Activated naive CD4-positive, alpha-beta T cell treated with anti-CD3 and anti-CD28 coated beads, Interleukin-2, amount 10 ng/mL, durations not matched to agents 7 days and 5 days (primary cell): ENCODE data around the gene LMTK2.
A peak's percentile ranks its signal among the peaks of the same experiment; 100 is the strongest.

Experiments
- CTCF ChIA-PET: fragments of 350-600 bp; sonication (Branson Sonifier 250); formaldehyde crosslinking; loops from one replicate; lab custom pipeline; 2021; ENCODE audit warnings: antibody characterized with exemption; lab: Charles Lee
- DNase-seq: peaks from one replicate; pipeline ENCODE4 v3.0.0-alpha.2; 2020
- H3K27ac Mint-ChIP-seq: one replicate; pipeline ENCODE4 v1.8.0; 2021; ENCODE audit warnings: mild to moderate bottlenecking, moderate library complexity, mixed read lengths
- H3K27me3 Mint-ChIP-seq: one replicate; pipeline ENCODE4 v1.8.0; 2021; ENCODE audit warnings: mild to moderate bottlenecking, mixed read lengths
- H3K36me3 Mint-ChIP-seq: one replicate; pipeline ENCODE4 v1.8.0; 2021; ENCODE audit warnings: mixed read lengths
- H3K4me1 Mint-ChIP-seq: one replicate; pipeline ENCODE4 v1.8.0; 2021; ENCODE audit warnings: mixed read lengths
- H3K4me3 Mint-ChIP-seq: one replicate; pipeline ENCODE4 v1.8.0; 2021; ENCODE audit warnings: mild to moderate bottlenecking, moderate library complexity, mixed read lengths
- H3K9me3 Mint-ChIP-seq: one replicate; pipeline ENCODE4 v1.8.0; 2021; ENCODE audit warnings: mixed read lengths

LMTK2 gene

DNA sequence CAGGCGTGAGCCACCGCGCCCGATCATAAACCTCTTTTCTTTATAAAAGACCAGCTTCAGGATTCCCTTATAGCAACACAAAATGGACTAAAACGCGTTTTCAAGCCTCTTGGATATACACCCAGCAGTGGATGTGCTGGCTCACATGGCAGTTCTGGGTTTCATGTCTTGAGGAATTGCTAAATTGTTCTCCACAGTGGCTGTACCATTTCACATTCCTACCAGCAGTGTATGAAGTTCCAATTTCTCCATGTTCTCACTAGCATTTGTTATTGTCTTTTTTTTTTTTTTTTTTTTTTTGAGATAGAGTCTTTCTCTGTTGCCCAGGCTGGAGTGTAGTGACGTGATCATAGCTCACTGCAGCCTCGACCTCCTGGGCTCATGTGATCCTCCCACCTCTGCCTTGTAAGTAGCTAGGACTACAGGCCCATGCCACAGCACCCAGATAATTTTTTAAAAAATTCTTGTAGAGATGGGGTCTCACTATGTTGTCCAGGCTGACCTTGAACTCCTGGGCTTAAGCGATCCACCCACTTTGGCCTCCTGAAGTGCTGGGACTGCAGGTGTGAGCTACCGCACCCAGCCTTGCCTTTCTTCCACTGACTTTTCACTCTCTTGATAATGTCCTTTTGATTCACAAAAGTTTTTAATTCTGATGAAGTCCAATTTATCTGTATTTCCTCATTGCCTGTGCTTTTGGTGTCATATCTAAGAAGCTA lies 127.9 kb downstream of the LMTK2 start:
- no peaks in the 10 kb centered on the region for H3K9me3 Mint-ChIP-seq
- no peaks in the 10 kb centered on the region for H3K4me1 Mint-ChIP-seq
- H3K4me3 Mint-ChIP-seq: no peak overlapping the region
- H3K36me3 Mint-ChIP-seq: peaks cover 29% of the 10 kb centered on the region
- CTCF ChIA-PET: interaction anchor here (1.3 kb wide), 1 partner anchor 16 kb away, joined by 3 read pairs; no protein-coding TSS in a partner anchor
- H3K27ac Mint-ChIP-seq: no peak overlapping the region
- no peaks in the 10 kb centered on the region for H3K27me3 Mint-ChIP-seq
- no peak for DNase-seq

DNA sequence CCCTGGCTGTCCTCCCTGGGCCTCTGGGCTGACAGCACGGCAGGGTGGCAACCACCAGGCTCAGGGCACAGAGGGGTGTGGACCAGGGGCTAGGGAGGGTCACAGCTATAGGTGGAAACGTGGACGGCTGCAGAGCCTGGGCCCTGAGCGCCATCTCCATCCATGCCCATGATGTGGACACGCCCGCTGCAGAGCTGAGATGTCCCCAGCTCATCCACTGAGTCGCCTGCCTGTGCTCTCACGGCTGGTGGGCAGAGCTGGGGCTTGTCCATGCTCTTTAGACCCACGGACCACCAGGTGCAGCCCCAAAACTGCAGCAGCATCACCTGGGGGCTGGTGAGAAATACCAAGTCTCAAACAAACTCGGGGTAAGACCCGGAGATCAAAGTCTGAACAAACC lies 129.2 kb downstream of the LMTK2 start:
- H3K4me1 Mint-ChIP-seq: no peaks in the 10 kb centered on the region
- H3K4me3 Mint-ChIP-seq: no peak overlapping the region
- H3K36me3 Mint-ChIP-seq: peaks cover 28% of the 10 kb centered on the region
- H3K9me3 Mint-ChIP-seq: no peaks in the 10 kb centered on the region
- CTCF ChIA-PET: interaction anchor here (1.3 kb wide), 1 partner anchor 15 kb away, joined by 3 read pairs; no protein-coding TSS in a partner anchor
- DNase-seq: no peak
- no peak overlapping the region for H3K27ac Mint-ChIP-seq
- no peaks in the 10 kb centered on the region for H3K27me3 Mint-ChIP-seq

DNA sequence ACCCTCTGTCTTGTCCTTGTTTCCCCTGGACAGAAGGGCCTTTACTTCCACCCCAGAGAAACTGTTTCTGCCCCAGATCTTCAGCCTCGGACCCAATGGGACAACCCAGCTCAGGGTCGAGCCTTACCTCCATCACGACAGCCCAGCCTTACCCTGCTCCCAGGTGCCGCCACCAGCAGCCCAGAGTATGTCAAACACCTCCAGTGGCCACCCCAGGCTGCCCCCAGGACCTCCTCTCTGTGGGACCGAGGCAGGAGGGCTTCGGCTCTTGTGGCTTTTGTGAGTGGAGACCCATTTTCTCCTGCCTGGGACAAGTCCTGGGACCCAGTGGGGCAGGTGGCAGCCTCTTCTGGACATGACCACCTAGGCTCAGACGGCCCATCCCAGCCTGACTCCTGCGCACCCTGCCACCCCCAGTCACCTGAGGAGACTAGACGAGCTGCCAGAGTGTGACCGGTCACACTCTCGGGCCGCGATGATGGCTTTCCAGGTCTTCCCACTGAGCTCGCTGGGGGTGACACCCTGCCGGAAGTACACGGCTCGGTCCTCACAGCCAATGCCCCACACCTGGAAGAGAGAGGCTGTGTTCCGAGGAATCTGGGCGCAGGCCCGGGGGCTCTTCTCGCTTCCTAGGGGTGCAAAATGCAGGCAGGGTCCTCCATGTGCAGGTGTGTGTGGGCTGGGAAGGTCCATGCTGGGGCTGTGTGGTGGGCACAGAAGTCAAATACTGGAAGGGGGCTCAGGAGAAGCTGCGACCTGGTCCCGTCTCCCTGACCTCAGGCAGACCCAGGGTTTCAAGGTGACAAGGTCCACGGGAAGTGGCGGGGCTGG lies 129.9 kb downstream of the LMTK2 start:
- Mint-ChIP-seq H3K4me3 (no peak overlapping the region), H3K27me3 (no peaks in the 10 kb centered on the region)

DNA sequence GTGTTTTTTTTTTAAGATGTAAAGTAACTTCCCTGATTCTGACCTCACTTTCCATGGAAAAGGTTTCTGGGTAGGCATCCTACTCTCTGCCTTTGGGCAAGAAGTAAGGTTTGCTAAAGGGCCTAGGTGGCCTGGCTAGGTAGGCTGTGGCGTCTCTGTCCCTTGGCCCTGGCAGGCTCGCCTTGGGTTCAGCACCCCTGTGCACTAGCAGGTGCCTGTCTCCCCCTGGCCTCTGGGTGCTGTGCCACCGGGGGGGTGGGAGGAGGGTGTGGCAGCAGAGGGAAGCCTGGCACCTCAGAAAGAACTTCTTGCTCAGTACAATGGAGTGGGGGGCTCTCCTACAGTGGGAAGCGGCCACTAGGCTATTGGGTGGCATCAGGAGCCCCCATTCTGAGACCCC lies 131.4 kb downstream of the LMTK2 start:
- Mint-ChIP-seq H3K27ac (no peak overlapping the region), H3K36me3 (peaks cover 38% of the 10 kb centered on the region), H3K4me1 (no peaks in the 10 kb centered on the region), H3K4me3 (no peak overlapping the region), H3K9me3 (no peaks in the 10 kb centered on the region), H3K27me3 (no peaks in the 10 kb centered on the region)
- CTCF ChIA-PET: no interaction called here
- no peak for DNase-seq

More for the DNA sequence above, 129.9 kb downstream of the LMTK2 start:
- Mint-ChIP-seq H3K27ac (no peak overlapping the region), H3K36me3 (peaks cover 35% of the 10 kb centered on the region), H3K4me1 (no peaks in the 10 kb centered on the region), H3K9me3 (no peaks in the 10 kb centered on the region)
- no peak for DNase-seq
- CTCF ChIA-PET: no interaction called here

DNA sequence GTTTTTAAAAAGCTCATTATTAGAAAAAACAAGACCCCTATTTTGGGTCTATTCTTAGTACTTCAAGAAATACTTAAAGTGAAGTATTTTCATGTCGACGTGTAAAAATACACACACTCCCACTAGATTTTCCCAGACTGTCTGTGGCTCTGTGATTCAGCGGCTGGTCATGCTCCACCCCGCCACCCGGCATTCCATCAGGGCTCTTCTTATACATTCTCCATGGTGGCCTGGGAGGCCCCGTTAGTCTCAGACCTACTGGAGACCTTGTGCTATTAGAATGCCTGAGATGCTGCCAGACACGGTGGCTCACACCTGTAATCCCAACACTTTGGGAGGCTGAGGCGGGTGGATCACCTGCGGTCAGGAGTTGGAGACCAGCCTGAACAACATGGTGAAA lies 132.3 kb downstream of the LMTK2 start:
- Mint-ChIP-seq H3K4me1 (no peaks in the 10 kb centered on the region), H3K27me3 (no peaks in the 10 kb centered on the region), H3K4me3 (no peak overlapping the region), H3K36me3 (peaks cover 39% of the 10 kb centered on the region), H3K27ac (no peak overlapping the region), H3K9me3 (no peaks in the 10 kb centered on the region)
- CTCF ChIA-PET: no interaction called here
- no peak for DNase-seq

DNA sequence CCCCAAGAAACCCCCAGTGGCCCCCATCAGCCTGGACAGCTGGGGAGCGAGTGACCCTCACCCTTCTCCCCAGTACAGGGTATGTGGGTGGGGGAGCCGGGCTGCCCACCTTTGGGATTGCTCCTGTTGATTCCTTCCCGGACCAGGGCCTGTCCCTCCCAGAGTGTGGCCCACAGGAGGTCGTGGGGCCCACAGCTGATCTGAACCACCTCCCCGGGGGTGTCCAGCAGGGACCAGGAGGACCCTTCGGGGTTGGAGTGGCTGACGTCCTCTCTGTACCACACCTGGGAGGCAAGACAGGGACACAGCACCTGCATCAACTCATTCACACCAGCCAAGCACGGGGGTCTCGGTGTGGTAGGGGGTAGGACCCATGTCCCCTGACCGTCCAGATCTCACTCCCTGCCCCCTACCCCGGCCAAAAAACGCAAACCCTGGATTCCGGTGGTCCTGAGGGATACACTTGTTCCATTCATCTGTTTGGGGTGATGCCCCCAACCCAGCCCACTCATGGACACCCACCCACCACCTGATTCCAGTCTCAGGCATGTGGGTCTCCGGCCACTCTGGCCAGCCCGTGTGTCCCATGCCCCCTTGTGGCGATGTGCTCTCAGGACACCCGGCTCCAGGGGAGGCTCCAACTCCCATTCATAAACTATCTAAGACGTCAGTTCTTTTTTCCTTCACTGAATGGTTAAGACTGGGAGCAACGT lies 134.5 kb downstream of the LMTK2 start:
- Mint-ChIP-seq H3K4me3 (no peak overlapping the region), H3K9me3 (no peaks in the 10 kb centered on the region), H3K27me3 (no peaks in the 10 kb centered on the region), H3K27ac (peak overlapping the region; percentile 33), H3K4me1 (peaks cover 3% of the 10 kb centered on the region), H3K36me3 (peaks cover 53% of the 10 kb centered on the region)
- DNase-seq: peak; percentile 43
- CTCF ChIA-PET: interaction anchor here (0.7 kb wide), 1 partner anchor 135 kb away, joined by 3 read pairs; no protein-coding TSS in a partner anchor

DNA sequence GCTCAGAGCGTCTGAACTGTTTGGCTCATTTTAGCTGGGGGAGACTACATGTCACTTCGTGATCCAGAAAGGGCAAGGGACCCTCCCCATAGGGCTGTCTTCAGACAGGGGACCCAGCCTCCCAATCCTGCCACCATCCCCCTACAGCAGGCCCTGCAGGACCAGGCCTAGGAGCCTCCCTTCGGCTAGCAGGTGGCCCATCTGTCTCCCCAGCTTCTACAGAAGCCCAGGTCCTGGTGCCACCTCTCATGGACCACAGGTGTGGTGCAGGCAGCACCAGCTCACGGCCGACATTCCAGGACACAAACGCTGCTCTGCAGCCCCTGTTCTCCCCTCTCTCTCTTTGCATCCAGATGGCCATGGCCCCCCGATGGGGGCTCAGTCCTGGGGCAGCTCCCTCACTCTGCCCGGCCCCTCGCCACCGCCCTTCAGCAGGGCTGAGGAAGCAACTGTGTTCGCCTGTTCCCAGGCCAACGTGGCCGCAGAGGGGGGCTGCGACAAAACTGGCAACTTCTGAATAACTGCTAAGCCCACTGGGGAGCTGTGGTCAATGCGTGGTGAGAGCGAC lies 135.1 kb downstream of the LMTK2 start:
- Mint-ChIP-seq H3K36me3 (peaks cover 53% of the 10 kb centered on the region), H3K27ac (no peak overlapping the region), H3K4me1 (peaks cover 3% of the 10 kb centered on the region), H3K4me3 (no peak overlapping the region), H3K9me3 (no peaks in the 10 kb centered on the region), H3K27me3 (no peaks in the 10 kb centered on the region)
- CTCF ChIA-PET: interaction anchor here (0.7 kb wide), 1 partner anchor 136 kb away, joined by 3 read pairs; no protein-coding TSS in a partner anchor
- no peak for DNase-seq

DNA sequence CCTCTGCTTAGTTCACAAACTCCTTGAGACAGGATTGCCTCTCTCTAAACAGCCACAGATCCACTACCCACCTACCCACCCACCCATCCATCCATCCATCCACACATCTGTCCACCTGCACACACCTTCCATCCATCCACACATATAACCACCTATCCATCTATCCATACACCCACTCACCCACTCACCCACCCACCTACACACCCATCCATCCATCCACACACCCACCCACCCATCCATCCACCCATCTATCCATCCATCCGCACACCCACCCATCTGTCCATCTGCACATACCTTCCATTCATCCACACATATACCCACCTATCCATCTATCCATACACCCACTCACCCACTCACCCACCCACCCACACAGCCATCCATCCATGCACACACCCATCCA lies 135.7 kb downstream of the LMTK2 start:
- Mint-ChIP-seq H3K27me3 (no peaks in the 10 kb centered on the region), H3K4me3 (no peak overlapping the region), H3K9me3 (no peaks in the 10 kb centered on the region), H3K36me3 (peaks cover 51% of the 10 kb centered on the region), H3K27ac (no peak overlapping the region), H3K4me1 (peaks cover 6% of the 10 kb centered on the region)
- no peak for DNase-seq
- CTCF ChIA-PET: no interaction called here

DNA sequence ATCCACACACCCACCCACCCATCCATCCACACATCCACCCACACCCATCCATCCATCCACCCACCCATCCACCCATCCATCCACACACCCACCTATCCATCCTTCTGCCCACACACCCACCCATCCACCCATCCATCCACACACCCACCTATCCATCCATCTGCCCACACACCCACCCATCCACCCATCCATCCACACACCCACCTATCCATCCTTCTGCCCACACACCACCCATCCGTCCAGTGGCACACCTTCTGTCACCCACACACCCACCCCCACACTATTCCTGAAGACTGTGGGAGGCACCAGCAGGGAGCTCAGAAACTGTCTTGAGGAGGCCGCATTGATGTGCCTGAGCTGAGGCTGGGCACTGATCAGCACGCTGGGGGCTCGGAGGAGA lies 136.3 kb downstream of the LMTK2 start:
- Mint-ChIP-seq H3K4me3 (no peak overlapping the region), H3K36me3 (peaks cover 50% of the 10 kb centered on the region), H3K4me1 (peaks cover 12% of the 10 kb centered on the region), H3K27me3 (no peaks in the 10 kb centered on the region), H3K27ac (no peak overlapping the region), H3K9me3 (no peaks in the 10 kb centered on the region)
- CTCF ChIA-PET: no interaction called here
- no peak for DNase-seq

DNA sequence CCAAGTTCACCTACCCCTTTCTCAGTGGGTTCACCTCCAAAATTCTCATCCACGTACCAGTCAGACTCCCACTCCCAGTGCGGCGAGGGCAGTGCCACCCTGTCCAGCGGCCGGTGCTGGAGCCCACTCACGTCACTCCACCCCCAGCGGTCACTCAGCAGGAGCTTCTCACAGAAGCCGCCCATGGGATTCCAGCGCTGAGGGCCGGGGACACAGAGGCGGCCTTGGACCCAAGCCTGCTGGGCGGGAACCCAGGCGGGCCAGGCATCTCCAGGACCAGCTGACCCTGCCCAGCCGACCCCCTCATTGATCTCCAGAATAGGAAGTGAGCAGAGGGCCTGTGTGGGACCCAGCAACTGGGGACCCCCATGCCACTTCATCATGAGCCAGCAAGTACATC lies 138.2 kb downstream of the LMTK2 start:
- Mint-ChIP-seq H3K27ac (no peak overlapping the region), H3K4me3 (no peak overlapping the region), H3K27me3 (no peaks in the 10 kb centered on the region), H3K4me1 (peaks cover 31% of the 10 kb centered on the region), H3K36me3 (peaks cover 45% of the 10 kb centered on the region), H3K9me3 (no peaks in the 10 kb centered on the region)
- DNase-seq: no peak
- CTCF ChIA-PET: no interaction called here

DNA sequence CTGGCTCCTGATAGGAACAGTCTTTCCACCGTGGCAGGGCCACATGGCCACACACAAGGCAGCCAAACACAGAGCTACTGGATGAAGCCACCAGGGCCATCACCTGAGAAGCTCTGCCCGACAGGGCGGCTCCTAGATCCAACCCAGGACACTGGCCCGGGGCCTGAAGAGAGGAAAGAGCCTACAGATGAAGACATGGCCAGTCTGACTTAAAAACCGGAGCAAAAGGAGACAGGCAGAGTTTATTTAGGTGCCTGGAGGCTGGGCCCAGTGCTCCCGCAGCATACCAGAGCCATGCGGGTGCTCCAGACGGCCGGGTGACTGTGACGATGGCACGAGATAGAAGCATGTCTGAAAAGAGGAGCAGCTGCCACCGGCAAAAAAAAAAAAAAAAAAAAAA lies 141.5 kb downstream of the LMTK2 start:
- Mint-ChIP-seq H3K9me3 (no peaks in the 10 kb centered on the region), H3K36me3 (peaks cover 45% of the 10 kb centered on the region), H3K27me3 (no peaks in the 10 kb centered on the region), H3K27ac (peak overlapping the region; percentile 75), H3K4me3 (peak overlapping the region; percentile 23), H3K4me1 (peaks cover 52% of the 10 kb centered on the region)
- no peak for DNase-seq
- CTCF ChIA-PET: no interaction called here

DNA sequence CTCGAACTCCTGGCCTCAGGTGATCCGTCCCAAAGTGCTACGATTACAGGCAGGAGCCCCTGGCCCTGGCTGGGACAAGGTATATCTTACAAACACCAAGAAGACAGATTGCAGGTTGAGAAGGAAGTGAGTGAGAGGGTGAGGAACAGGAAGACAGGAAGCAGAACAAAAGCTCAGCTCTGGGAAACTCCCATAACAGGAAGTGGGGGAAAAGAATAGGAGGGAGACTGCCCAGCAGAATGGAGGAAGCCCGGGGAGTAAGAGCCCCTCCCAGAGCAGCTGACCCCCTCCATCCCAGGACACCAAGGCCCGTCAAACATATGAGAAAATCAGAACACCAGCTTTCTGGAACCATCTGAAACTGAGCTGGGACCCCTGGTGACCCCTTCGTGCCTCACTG lies 142.4 kb downstream of the LMTK2 start:
- peaks cover 46% of the 10 kb centered on the region for H3K36me3 Mint-ChIP-seq
- H3K27me3 Mint-ChIP-seq: no peaks in the 10 kb centered on the region
- DNase-seq: no peak
- peaks cover 57% of the 10 kb centered on the region for H3K4me1 Mint-ChIP-seq
- peak overlapping the region; percentile 94 for H3K4me3 Mint-ChIP-seq
- H3K27ac Mint-ChIP-seq: peak overlapping the region; percentile 100
- CTCF ChIA-PET: interaction anchor here (0.6 to 1.0 kb wide), 2 partner anchors 18 to 228 kb away, joined by 3 read pairs; no protein-coding TSS in a partner anchor
- no peaks in the 10 kb centered on the region for H3K9me3 Mint-ChIP-seq

DNA sequence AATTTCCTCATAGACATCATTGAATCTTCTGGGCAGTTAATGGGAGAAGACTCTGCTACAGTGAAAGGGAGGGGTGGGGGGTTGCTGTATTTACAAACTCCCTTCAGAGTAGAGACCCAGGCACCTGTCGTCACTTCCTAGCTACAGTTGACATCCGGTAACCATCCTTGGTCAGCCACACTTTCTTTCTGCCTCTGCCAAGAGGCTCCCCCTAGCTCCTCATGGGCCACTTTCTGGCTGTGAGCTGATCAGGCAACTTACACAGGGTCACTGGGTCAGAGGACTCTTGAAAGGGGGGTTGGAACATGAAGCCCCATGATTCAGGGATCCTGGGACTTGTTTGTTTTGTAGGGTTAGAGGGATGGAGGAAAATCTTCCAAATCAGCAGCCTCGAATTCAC lies 144.1 kb downstream of the LMTK2 start:
- DNase-seq: peak; percentile 78
- no peaks in the 10 kb centered on the region for H3K9me3 Mint-ChIP-seq
- peaks cover 67% of the 10 kb centered on the region for H3K4me1 Mint-ChIP-seq
- H3K36me3 Mint-ChIP-seq: peaks cover 40% of the 10 kb centered on the region
- peak overlapping the region; percentile 100 for H3K27ac Mint-ChIP-seq
- peak overlapping the region; percentile 94 for H3K4me3 Mint-ChIP-seq
- H3K27me3 Mint-ChIP-seq: no peaks in the 10 kb centered on the region
- CTCF ChIA-PET: interaction anchor here (0.7 to 1.8 kb wide), 6 partner anchors 16 to 280 kb away, joined by 3 to 9 read pairs (median 3); no protein-coding TSS in a partner anchor

DNA sequence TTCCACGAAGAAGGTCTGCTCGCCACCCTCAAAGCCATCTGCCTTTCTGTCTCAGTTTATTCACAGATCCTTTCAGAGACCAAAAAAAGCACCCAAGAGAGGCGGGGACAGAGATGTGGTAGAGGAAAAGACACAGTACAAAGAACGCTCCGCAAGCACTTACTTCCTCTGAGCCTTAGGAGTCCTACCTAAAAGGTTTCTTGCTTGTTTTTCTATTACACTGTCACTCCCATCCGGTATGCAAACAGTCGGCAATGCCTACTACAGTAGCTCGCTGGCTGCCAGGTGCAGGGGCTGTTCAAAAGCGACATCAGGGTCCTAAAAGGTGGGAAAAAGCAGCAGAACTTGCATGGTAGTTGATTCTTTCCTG lies 144.6 kb downstream of the LMTK2 start:
- Mint-ChIP-seq H3K27me3 (no peaks in the 10 kb centered on the region), H3K36me3 (peaks cover 42% of the 10 kb centered on the region), H3K9me3 (no peaks in the 10 kb centered on the region), H3K4me3 (peak overlapping the region; percentile 94), H3K27ac (peak overlapping the region; percentile 100), H3K4me1 (peaks cover 69% of the 10 kb centered on the region)
- CTCF ChIA-PET: interaction anchor here (0.6 to 1.8 kb wide), 6 partner anchors 19 to 230 kb away, joined by 3 to 9 read pairs (median 3); no protein-coding TSS in a partner anchor
- peak; percentile 72 for DNase-seq
